Esophagus squamous epithelium (tissue), 5 donors: ENCODE data around the gene GPR183. TPM values are rescaled to one million over a fixed set of nuclear protein-coding genes. Genes with fewer than 3 reads are reported as not detected.
A peak's percentile ranks its signal among the peaks of the same experiment; 100 is the strongest.

Experiments used
- DNase-seq: peaks from one replicate; lab custom pipeline; 2025; lab: John Stamatoyannopoulos, UW
- H3K27ac ChIP-seq, 4 donors: fragments of 200-600 bp; sonication (generic); one replicate each; pipeline ENCODE4 v1.5.1; 2016 to 2019; ENCODE audit warnings: mild to moderate bottlenecking in 1 of 4
- H3K27me3 ChIP-seq, 4 donors: fragments of 200-600 bp; sonication (generic); 1 replicate in 3 of 4; 2 replicates in 1 of 4; pipeline versions ENCODE4 v1.5.1 to v1.6.0; 2017 to 2021; ENCODE audit warnings: antibody characterized with exemption in 1 of 4
- H3K36me3 ChIP-seq, 3 donors: fragments of 200-600 bp; sonication (generic); one replicate each; pipeline ENCODE4 v1.5.1; 2016 to 2019
- H3K4me1 ChIP-seq, 3 donors: fragments of 200-600 bp; sonication (generic); one replicate each; pipeline ENCODE4 v1.5.1; 2017 to 2019
- H3K4me3 ChIP-seq, 4 donors: fragments of 200-600 bp; sonication (generic); 1 replicate in 3 of 4; 2 replicates in 1 of 4; pipeline ENCODE4 v1.5.1; 2016 to 2019; ENCODE audit warnings: mild to moderate bottlenecking in 2 of 4, moderate library complexity in 1 of 4
- H3K9me3 ChIP-seq, 3 donors: fragments of 200-600 bp; sonication (generic); one replicate each; pipeline ENCODE4 v1.5.1; 2016 to 2019
- CTCF ChIP-seq, 6 experiments: fragments of 450-650 bp in 4 of 6; fragments of 200-600 bp in 2 of 6; sonication (generic) in 2 of 6; IDR thresholded peaks; one replicate each; pipeline ENCODE4 v1.5.1; 2016 to 2019; ENCODE audit warnings: antibody characterized with exemption in 6 of 6, mild to moderate bottlenecking in 4 of 6, moderate library complexity in 4 of 6
- POLR2A ChIP-seq, 4 donors: fragments of 450-650 bp; IDR thresholded peaks; one replicate each; pipeline ENCODE4 v1.6.1; 2017; ENCODE audit warnings: antibody characterized with exemption in 4 of 4, mild to moderate bottlenecking in 4 of 4, moderate library complexity in 3 of 4
- WGBS, 2 donors: methylation state at CpG; one replicate each; pipeline ENCODE4 v1.1.5; 2018; 5-methylcytosine and 5-hydroxymethylcytosine counted together
- intact Hi-C: fragments of 100-400 bp; cut with DNase I; formaldehyde crosslinking; loops from one replicate; pipeline ENCODE4 v1.15.0; 2022
- total RNA-seq, 4 donors: library from RNA; depleted of rRNA; stranded (reverse); fragments of >200 nt; gene quantifications; one replicate each; pipeline ENCODE4 v1.1.0, GENCODE V29; 2016
- donor health status: DM: yes; HTN: yes; CAD: no.

Gene GPR183
- total RNA-seq, 4 donors from 2014 or later = 0.53 to 9.5 (median 3.2) TPM

DNA sequence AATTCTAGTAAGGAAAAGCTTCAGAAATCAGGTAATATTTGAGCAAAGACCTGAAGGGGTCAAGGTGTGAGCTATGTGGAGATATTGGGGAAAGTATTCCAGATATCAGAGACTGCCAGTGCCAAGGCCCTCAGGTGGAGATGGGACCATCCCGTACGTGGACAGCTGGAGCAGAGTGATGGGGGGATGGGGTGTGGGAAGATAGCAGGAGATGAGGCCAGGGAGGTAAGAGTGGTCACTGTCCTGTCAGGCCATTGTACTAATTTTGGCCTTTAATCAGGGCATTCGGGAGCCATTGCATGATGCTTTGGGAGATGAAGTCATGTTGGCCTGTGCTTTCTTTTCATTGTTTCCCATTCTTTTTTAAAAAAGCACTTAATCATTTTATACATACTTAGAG is 36.0 kb downstream of the GPR183 start:
- no peak for TF ChIP-seq POLR2A (IDR thresholded peaks at IDR 0.05)
- TF ChIP-seq CTCF (IDR thresholded peaks at IDR 0.05) = no peak
- H3K9me3 ChIP-seq = peaks cover 0 to 7% (median 4%) of the 10 kb centered on the region in 3 donors
- intact Hi-C loops = loop anchor here (5.0 kb wide), 1 partner anchor 166 kb away; no protein-coding TSS in a partner anchor
- H3K4me1 ChIP-seq = peaks cover 0 to 7% (median 0%) of the 10 kb centered on the region in 3 donors
- no peak overlapping the region for H3K4me3 ChIP-seq
- H3K27me3 ChIP-seq = no peaks in the 10 kb centered on the region
- DNase-seq = no peak
- H3K36me3 ChIP-seq = peaks cover 0 to 17% (median 4%) of the 10 kb centered on the region in 3 donors
- 78 to 89% methylated on average over 3 of the region's 3 CpGs for WGBS, 2 donors
- H3K27ac ChIP-seq = peak overlapping the region in 3 of 4 donors; percentile 21 to 68 (median 26)

DNA sequence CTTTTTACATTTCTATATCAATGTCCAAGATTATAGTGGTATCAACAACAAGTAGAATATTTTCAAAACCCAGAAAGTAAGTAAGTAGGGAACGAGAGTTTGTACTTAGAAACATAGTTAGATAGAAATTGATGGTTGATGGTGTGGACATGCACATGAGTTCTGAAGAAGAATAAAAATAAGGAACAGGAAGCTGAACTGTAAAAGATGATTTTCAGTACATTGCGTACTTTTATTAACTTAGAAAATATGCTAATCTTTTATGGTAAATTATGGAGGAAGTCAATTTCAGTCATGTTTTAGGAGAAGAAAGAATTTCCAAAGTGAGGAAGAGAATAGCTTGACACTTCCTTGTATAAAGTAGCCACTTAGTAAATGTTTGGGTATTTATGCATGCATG is 36.7 kb downstream of the GPR183 start:
- H3K27me3 ChIP-seq = no peaks in the 10 kb centered on the region
- no peak overlapping the region for H3K4me3 ChIP-seq
- H3K4me1 ChIP-seq = peaks cover 0 to 7% (median 0%) of the 10 kb centered on the region in 3 donors
- H3K27ac ChIP-seq = peak overlapping the region in 2 of 4 donors; percentile 9 to 41
- TF ChIP-seq POLR2A (IDR thresholded peaks at IDR 0.05) = no peak
- TF ChIP-seq CTCF (IDR thresholded peaks at IDR 0.05) = no peak
- peaks cover 0 to 17% (median 4%) of the 10 kb centered on the region in 3 donors for H3K36me3 ChIP-seq
- intact Hi-C loops = loop anchor here (5.0 kb wide), 1 partner anchor 167 kb away; no protein-coding TSS in a partner anchor
- WGBS, 2 donors = 73 to 81% methylated on average over 2 of the region's 2 CpGs
- DNase-seq = no peak
- peaks cover 0 to 7% (median 4%) of the 10 kb centered on the region in 3 donors for H3K9me3 ChIP-seq

GRCh38 chr13:99269627-99270241 is 37.5 kb downstream of the GPR183 start:
- no peak for DNase-seq
- 53 to 60% methylated on average over 3 of the region's 3 CpGs for WGBS, 2 donors
- peaks cover 0 to 22% (median 4%) of the 10 kb centered on the region in 3 donors for H3K36me3 ChIP-seq
- H3K9me3 ChIP-seq = peaks cover 0 to 7% (median 4%) of the 10 kb centered on the region in 3 donors
- H3K27me3 ChIP-seq = no peaks in the 10 kb centered on the region
- peak overlapping the region in 3 of 4 donors; percentile 6 to 41 (median 9) for H3K27ac ChIP-seq
- TF ChIP-seq POLR2A (IDR thresholded peaks at IDR 0.05) (no peak), CTCF (IDR thresholded peaks at IDR 0.05) (peak; percentile 48 to 77 (median 70))
- intact Hi-C loops = loop anchor here (5.0 kb wide), 2 partner anchors 92 to 168 kb away; no protein-coding TSS in a partner anchor
- no peak overlapping the region for H3K4me3 ChIP-seq
- peaks cover 0 to 2% (median 0%) of the 10 kb centered on the region in 3 donors for H3K4me1 ChIP-seq

GRCh38 chr13:99268822-99269221 is 38.4 kb downstream of the GPR183 start:
- Histone ChIP-seq H3K27ac (no peak overlapping the region), H3K9me3 (peaks cover 0 to 7% (median 4%) of the 10 kb centered on the region in 3 donors), H3K36me3 (peaks cover 0 to 31% (median 4%) of the 10 kb centered on the region in 3 donors), H3K27me3 (no peaks in the 10 kb centered on the region), H3K4me3 (no peak overlapping the region), H3K4me1 (peaks cover 0 to 9% (median 3%) of the 10 kb centered on the region in 3 donors)
- TF ChIP-seq POLR2A (IDR thresholded peaks at IDR 0.05) (no peak), CTCF (IDR thresholded peaks at IDR 0.05) (no peak)
- 86 to 93% methylated on average over 3 of the region's 3 CpGs for WGBS, 2 donors
- intact Hi-C loops = loop anchor here (5.0 kb wide), 1 partner anchor 92 kb away; no protein-coding TSS in a partner anchor
- DNase-seq = no peak

- H3K9me3 ChIP-seq = peaks cover 0 to 7% (median 4%) of the 10 kb centered on the region in 3 donors
- no peak for DNase-seq
- intact Hi-C loops = loop anchor here (5.0 kb wide), 1 partner anchor 91 kb away; no protein-coding TSS in a partner anchor
- 85 to 93% methylated on average over 4 of the region's 4 CpGs for WGBS, 2 donors
- peaks cover 0 to 10% (median 4%) of the 10 kb centered on the region in 3 donors for H3K4me1 ChIP-seq
- no peak overlapping the region for H3K4me3 ChIP-seq
- H3K27ac ChIP-seq = no peak overlapping the region
- H3K27me3 ChIP-seq = no peaks in the 10 kb centered on the region
- TF ChIP-seq CTCF (IDR thresholded peaks at IDR 0.05) = no peak
- H3K36me3 ChIP-seq = peaks cover 0 to 37% (median 4%) of the 10 kb centered on the region in 3 donors
These were observed 39.3 kb downstream of the GPR183 start for GRCh38 chr13:99267927-99268326.
